Measurements from ENCODE around the gene TARBP1.
"Not testable (repeated sequence)": the region's sequence is repeated elsewhere in the genome, so short reads cannot be mapped to it uniquely, and the experiment has no call there.

Gene TARBP1

DNA sequence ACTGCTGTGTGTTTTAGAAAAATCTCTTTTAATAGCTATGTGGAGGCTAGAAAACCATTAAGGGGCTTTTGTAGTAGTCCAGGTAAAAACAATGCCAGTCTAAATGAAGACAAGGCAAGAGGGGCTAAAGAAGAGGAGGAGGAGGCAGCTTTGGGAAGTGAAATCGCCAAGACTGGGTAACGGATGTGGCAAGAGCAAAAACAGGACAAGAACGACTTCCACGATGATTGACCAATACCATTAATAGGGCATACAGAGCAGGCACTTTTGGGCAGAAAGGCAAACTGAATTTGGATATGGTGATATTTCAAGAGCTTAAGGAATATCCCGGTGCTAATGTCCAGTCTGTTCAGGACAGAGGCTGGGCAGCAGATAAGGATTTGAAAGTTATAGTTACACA is 83.7 kb downstream of the TARBP1 start:
- DNase-seq (ENCODE audit: low spot score) = no peak

DNA sequence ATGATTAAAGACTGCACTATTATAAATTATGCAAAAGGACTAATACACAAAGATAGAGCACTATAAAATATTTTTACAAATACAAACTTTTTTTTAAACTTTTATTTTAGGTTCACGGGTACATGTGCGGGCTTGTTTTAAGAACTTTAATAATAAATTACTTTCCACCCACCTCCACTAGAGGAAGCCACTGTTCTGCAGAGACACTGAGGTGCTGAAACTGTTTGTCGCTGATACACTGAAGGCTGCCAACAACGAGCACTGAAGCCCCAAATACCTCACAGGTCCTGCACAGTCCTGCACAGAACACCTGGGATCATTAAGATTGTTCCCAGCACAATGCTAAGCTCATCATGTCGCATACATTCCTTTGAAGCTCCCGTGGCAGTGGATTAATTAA is 85.8 kb downstream of the TARBP1 start:
- no peak for DNase-seq (ENCODE audit: low spot score)

DNA sequence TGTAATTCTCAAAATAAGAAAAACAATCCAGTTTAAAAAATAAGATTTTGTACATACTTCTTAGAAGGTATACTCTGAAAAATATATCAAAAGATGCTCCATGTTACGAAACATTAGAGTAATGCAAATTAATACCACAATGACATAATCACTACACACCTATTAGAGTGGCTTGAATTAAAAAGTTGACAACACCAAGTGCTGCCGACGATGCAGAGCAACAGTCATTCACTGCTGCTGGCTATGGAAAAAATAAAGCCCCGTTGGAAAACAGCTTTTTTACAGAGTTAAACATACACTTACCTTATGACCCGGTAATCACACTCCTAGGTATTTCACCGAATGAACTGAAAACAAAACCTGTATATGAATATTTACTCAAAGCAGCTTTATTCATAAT is 90.9 kb downstream of the TARBP1 start:
- no peak for DNase-seq (ENCODE audit: low spot score)

DNA sequence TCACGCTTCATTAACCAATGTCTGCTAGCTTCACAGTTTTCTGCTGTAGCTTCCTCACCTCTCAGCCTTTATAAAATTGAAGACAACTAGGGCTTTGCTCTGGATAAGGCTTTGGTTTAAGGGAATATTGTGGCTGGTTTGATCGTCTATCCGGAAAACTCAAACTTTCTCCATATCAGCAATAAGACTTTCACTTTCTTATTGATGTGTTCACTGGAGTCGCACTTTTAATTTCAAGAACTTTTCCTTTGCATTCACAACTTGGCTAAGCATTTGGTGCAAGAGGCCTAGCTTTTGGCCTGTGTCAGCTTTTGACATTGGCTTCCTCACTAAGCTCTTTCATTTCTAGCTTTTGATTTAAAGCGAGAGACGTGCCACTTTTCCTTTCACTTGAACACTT is 92.9 kb downstream of the TARBP1 start:
- no peak for DNase-seq (ENCODE audit: low spot score)

GRCh38 chr1:234381699-234382555 is 97.1 kb downstream of the TARBP1 start:
- no peak for DNase-seq (ENCODE audit: low spot score)

- not testable (repeated sequence) for DNase-seq (ENCODE audit: low spot score)
Observed at GRCh38 chr1:234379591-234380109, 99.3 kb downstream of the TARBP1 start.

- DNase-seq (ENCODE audit: low spot score) = no peak
Observed at GRCh38 chr1:234375672-234376071, 103.3 kb downstream of the TARBP1 start.

- DNase-seq (ENCODE audit: low spot score) = no peak
Observed at GRCh38 chr1:234373959-234374254, 105.1 kb downstream of the TARBP1 start.

DNA sequence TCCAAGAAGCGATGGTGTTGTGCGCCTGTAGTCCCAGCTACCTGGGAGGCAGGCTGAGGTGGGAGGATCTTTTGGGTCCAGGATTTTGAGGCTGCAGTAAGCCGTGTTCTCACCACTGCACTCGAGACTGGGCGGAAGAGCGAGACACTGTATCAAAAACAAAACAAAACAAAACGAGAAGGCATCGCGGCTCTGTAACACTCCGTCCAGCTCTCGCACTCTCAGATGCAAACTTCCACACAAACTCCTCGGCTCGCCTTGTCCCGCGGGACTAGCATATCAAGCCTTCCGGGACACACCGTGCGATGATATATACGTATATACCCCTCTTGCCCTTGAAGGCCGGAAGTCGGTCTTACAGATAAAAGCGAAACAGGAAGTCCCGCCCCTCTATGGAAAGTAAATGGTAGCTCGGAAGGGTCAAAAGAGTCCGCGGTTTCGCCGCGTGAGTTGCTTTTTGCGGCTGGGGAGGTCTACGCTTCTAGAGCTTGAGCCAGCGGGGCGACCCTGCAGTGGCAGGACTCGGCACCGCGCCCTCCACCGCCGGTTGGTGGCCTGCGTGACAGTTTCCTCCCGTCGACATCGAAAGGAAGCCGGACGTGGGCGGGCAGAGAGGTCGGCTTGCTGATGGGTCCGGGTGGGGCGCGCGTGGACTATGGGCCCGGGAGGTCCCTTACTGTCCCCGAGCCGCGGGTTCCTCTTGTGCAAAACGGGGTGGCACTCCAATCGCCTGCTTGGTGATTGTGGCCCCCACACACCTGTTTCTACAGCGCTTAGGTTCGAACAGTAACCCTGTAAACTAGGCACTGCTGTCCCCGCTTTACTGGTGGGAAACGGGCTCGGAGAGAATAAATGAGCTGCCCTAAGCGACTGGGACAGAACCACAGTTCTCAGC is 105.7 kb downstream of the TARBP1 start, which contains the start of gene COA6:
Gene COA6 (plus strand): TSS at position 393 of the 895 bp plus-strand sequence. CDS start 11 bp downstream, at position 404.
- peak; percentile 97 for DNase-seq (ENCODE audit: low spot score)

- no peak for DNase-seq (ENCODE audit: low spot score)
Observed at GRCh38 chr1:234372011-234372757, 106.8 kb downstream of the TARBP1 start.

DNA sequence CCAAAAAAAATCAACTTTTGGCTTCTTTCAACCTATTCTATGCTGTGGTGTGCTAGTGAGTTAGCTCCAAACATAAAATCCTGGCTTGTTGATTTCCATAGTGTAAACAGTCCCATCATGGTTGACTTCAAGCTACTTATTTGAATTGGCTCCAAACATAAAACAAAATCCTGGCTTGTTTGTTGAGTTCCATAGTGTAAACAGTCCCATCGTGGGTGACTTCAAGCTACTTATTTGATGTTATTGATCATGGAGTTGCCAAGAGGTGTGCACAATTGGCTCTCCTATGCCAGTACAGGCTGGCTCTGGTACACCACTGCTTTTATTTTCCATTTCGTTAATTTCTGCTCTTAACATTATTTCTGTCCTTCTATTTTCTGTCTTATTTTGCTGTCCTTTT is 107.6 kb downstream of the TARBP1 start:
- no peak for DNase-seq (ENCODE audit: low spot score)

DNA sequence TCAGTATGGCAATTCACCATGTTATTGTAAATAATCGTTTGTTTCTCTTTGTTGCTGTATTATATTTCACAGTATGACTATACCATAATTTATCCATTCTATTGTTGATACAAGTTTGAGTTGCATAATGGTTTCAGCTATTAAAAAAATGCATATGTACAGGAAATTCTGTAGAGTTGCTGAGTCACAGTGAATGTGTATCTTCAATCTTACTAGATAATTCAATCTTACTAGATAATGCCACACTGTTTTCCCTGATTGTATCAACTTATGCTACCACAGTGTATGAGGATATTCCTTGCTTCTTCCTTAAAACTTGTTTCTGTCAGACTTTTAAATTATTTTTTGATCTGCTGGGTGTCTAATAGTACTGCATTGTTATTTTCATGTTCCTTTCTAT is 109.2 kb downstream of the TARBP1 start:
- no peak for DNase-seq (ENCODE audit: low spot score)

DNA sequence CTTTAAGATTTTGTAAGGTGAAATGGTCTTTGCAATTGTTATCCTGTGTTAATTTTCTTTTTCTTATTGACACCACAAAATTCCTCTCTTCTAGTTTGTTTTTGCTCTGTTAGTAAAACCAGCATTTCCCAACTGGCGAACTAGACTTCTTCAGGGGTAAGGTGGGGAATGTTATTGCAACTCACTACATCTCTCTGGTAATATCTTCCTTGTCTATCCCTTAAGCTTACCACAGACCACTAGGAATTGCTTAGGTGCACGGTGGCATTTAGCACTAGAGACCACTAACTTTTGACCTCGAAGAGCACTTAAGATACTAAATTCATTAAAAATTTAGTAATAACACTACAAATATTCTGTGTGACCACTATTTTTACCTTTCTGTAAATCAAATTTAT is 109.9 kb downstream of the TARBP1 start:
- DNase-seq (ENCODE audit: low spot score) = no peak

DNA sequence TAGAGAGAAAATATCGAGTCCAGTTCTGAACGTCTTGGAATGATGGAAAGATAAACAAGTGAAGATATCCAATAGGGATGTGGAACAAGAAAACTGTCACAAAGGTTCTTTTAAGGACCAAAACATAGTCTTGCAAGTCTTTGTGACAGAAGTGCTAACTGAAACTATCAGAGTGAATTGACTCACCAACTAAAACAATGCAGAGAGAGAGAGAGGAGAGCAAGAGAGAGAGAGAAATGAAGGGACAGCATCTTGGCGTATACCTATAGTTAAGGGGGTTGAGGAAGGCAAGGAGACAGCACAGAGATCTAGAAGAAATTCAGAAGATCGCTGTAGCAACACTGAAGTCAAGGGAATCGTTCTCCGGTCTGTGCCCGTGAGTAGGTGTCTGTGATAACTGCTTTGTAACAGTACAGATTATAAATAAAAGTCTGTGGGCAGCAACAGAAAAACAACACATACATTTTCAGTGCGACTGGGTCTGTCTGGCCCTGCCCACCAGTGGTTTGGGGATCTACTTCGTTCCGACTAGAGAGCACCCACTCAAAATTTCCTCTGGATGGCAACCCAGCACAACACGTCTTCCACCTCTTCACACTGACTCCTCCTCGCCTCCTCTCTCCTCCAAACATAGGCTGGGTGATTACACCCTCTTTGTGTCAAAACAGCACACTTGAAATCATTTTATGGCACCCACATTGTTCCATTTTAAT is 110.5 kb downstream of the TARBP1 start:
- no peak for DNase-seq (ENCODE audit: low spot score)

GRCh38 chr1:234362558-234362957 is 116.4 kb downstream of the TARBP1 start:
- DNase-seq (ENCODE audit: low spot score) = no peak

DNA sequence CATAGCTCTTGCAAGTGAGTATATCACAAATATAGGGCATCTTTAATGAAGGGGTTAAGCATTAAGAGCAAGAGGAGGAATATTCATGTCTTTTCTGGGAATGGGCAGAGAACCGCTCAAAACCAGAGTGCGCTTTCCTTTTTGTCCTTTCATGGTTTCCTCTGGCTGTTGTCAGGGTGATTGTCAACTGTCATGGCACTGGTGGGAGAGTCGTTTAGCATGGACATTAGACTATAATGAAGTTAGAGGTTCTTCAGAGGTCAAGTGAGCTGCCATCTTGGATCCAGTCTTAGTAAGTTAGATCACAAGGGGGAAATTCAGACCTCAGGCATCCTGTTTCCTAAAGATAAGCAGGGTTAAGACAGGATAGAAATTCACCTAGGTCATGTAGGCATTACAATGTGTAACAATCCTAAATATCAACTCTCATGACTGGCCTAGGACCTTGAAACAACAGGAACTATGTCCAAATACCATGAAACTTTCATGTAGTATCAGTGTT is 117.8 kb downstream of the TARBP1 start:
- DNase-seq (ENCODE audit: low spot score) = no peak

- no peak for DNase-seq (ENCODE audit: low spot score)
Observed at GRCh38 chr1:234357831-234358230, 121.1 kb downstream of the TARBP1 start.

DNA sequence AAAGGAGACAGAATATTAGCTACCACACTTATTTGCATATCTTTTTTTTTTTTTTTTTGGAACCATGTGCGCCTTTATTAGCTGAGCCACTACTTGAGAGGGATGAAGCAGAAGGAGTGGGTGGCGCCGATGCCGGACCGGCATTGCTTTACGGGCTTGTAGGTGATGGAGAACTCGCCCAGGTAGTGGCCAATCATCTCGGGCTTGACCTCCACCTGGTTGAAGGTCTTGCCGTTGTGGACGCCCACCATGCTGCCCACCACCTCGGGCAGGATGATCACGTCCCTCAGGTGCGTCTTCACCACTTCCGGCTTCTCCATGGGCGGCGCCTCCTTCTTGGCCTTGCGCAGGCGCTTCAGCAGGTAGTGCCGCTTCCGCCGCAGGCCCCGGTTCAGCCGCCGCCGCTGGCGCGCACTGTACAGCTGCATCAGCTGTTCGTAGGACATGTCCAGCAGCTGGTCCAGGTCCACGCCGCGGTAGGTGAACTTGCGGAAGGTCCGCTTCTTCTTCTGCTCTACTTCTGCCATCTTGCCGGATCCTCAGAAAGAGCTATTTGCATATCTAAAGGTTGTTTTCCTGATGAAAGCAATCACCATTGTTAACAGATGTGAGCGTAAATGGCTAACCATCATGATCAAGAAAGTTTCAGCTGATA is 122.2 kb downstream of the TARBP1 start:
- peak; percentile 48 for DNase-seq (ENCODE audit: low spot score)

DNA sequence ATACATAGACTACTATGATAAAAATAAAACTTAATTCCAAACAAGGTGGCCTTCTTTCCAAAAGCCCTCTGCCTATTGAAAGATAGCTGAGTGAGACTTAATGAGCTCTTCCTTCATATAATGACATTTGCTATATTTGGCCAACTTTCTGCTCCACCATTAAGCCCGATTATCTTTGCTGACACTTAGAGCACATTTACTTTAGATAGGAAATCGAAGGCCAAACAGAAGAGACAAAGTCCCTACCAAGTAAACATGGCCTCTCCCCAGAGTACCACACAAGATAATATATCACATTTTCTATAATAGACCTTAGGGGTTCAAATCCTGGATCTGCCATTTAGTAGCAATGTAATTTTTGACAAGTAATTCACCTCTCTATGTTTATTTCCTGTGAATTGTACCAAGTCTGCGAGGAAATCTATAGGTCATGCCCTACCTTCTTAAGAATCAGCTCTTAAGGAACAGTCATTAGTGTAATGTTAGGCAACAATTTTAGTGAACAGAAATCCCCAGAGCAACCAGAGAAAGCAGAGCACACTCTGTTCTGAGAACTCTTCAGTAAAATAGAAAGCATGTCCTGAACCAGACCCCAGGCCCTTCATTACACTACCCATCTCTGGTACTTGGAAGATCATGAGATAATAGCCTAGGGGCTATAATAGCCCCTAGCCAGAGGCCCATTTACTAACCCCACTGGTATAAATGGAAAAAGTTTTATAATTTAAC is 123.0 kb downstream of the TARBP1 start:
- no peak for DNase-seq (ENCODE audit: low spot score)

DNA sequence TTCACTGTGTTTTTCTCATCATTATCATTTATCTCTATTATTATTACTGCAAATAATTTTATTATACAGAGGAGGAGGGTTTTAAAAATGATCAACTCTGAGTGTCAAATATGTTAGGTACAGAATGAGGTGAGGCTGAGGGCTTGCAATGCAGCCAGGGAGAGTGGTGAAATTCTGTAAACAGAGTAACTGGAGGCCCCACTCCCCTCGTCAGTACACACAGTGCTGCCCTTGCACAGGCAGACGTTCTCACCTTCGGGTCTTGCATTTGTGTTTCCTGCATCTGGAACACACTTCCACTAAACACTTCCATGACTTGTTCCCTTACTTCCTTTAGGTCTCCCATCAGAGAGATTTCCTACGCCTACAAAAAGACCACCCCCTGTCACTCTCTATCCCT is 130.0 kb downstream of the TARBP1 start:
- no peak for DNase-seq (ENCODE audit: low spot score)

Data from kidney tubule cell (primary cell).